ENCODE results near the gene FOXJ3.

Gene FOXJ3

GRCh38 chr1:42179900-42180329, 155.1 kb downstream of the FOXJ3 start:
- Mint-ChIP-seq H3K4me1 (no peaks in the 10 kb centered on the region), H3K27ac (no peak overlapping the region), H3K9me3 (no peaks in the 10 kb centered on the region), H3K36me3 (peaks cover 61% of the 10 kb centered on the region), H3K4me3 (no peak overlapping the region)
- no peak for ATAC-seq
- no peak for DNase-seq (ENCODE audit: low spot score in 2 of 2)

GRCh38 chr1:42179275-42179674, 155.8 kb downstream of the FOXJ3 start:
- Mint-ChIP-seq H3K4me3 (no peak overlapping the region), H3K9me3 (no peaks in the 10 kb centered on the region), H3K4me1 (no peaks in the 10 kb centered on the region), H3K27ac (no peak overlapping the region), H3K36me3 (peaks cover 55% of the 10 kb centered on the region)
- ATAC-seq (no peak), DNase-seq (ENCODE audit: low spot score in 2 of 2) (no peak)

GRCh38 chr1:42178249-42178648, 156.8 kb downstream of the FOXJ3 start:
- H3K36me3 Mint-ChIP-seq: peaks cover 51% of the 10 kb centered on the region
- no peak overlapping the region for H3K4me3 Mint-ChIP-seq
- DNase-seq (ENCODE audit: low spot score in 2 of 2): no peak

GRCh38 chr1:42177541-42177981, 157.5 kb downstream of the FOXJ3 start:
- Mint-ChIP-seq H3K36me3 (peaks cover 51% of the 10 kb centered on the region), H3K27ac (peak overlapping the region; percentile 79), H3K4me3 (no peak overlapping the region), H3K4me1 (no peaks in the 10 kb centered on the region), H3K9me3 (no peaks in the 10 kb centered on the region)
- DNase-seq (ENCODE audit: low spot score in 2 of 2): no peak
- ATAC-seq: no peak

More at GRCh38 chr1:42178249-42178648, 156.8 kb downstream of the FOXJ3 start:
- H3K27ac Mint-ChIP-seq: peak overlapping the region; percentile 79
- H3K9me3 Mint-ChIP-seq: no peaks in the 10 kb centered on the region
- no peaks in the 10 kb centered on the region for H3K4me1 Mint-ChIP-seq
- ATAC-seq: no peak

GRCh38 chr1:42176902-42177519, 158.0 kb downstream of the FOXJ3 start:
- Mint-ChIP-seq H3K27ac (peak overlapping the region; percentile 79), H3K9me3 (no peaks in the 10 kb centered on the region), H3K4me3 (no peak overlapping the region), H3K4me1 (no peaks in the 10 kb centered on the region), H3K36me3 (peaks cover 49% of the 10 kb centered on the region)
- DNase-seq (ENCODE audit: low spot score in 2 of 2) (no peak), ATAC-seq (peak; percentile 54)

DNA sequence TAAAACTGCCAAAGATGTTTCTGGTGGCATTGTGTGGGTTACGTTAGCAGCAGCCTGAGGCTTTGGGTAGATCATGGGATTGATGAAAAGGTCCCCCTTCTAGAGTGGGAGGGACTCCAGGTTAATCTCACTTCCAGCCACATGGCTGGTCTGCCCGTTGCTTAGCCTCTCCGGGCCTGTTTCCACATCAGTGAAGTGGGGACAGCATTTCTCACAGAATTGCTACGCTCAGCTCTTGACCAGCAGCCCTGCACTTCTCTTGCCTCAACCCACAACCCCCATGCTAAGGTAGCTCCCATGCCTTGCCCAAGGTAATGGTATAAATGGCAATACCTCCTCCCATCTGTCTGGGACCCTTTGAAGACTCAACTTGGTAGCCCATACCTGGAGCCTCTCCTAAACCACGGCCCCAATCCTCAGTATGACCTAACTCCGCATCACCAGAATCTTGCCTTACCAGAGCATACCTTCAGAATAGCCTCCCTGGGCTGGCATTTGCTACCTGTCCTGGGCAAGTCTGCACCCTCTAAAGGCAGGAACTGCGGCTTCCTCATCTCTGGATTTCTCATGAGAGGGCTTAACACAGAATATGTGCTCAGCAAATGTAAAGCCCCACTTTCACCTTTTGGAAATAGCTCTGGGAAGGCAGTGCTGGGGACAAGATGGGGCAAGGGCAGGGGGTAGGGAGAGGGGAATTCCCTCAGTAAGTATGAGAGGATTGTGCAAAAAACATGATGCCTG, 159.6 kb downstream of the FOXJ3 start:
- Mint-ChIP-seq H3K9me3 (no peaks in the 10 kb centered on the region), H3K36me3 (peaks cover 49% of the 10 kb centered on the region), H3K4me1 (peaks cover 7% of the 10 kb centered on the region), H3K27ac (no peak overlapping the region), H3K4me3 (no peak overlapping the region)
- ATAC-seq: no peak
- DNase-seq (ENCODE audit: low spot score in 2 of 2): peak in 1 of 2 donors; percentile 43

- DNase-seq (ENCODE audit: low spot score in 2 of 2) (peak in 1 of 2 donors; percentile 20), ATAC-seq (no peak)
- H3K36me3 Mint-ChIP-seq: peaks cover 37% of the 10 kb centered on the region
- no peak overlapping the region for H3K27ac Mint-ChIP-seq
- H3K4me3 Mint-ChIP-seq: no peak overlapping the region
- H3K4me1 Mint-ChIP-seq: peaks cover 7% of the 10 kb centered on the region
- no peaks in the 10 kb centered on the region for H3K9me3 Mint-ChIP-seq
Measured at GRCh38 chr1:42173961-42174735, 160.9 kb downstream of the FOXJ3 start.

GRCh38 chr1:42173155-42173933, 161.7 kb downstream of the FOXJ3 start:
- no peaks in the 10 kb centered on the region for H3K9me3 Mint-ChIP-seq
- H3K27ac Mint-ChIP-seq: no peak overlapping the region
- DNase-seq (ENCODE audit: low spot score in 2 of 2): peak; percentile 61 to 76
- H3K4me3 Mint-ChIP-seq: no peak overlapping the region
- peaks cover 29% of the 10 kb centered on the region for H3K36me3 Mint-ChIP-seq
- peak; percentile 68 for ATAC-seq
- peaks cover 7% of the 10 kb centered on the region for H3K4me1 Mint-ChIP-seq

DNA sequence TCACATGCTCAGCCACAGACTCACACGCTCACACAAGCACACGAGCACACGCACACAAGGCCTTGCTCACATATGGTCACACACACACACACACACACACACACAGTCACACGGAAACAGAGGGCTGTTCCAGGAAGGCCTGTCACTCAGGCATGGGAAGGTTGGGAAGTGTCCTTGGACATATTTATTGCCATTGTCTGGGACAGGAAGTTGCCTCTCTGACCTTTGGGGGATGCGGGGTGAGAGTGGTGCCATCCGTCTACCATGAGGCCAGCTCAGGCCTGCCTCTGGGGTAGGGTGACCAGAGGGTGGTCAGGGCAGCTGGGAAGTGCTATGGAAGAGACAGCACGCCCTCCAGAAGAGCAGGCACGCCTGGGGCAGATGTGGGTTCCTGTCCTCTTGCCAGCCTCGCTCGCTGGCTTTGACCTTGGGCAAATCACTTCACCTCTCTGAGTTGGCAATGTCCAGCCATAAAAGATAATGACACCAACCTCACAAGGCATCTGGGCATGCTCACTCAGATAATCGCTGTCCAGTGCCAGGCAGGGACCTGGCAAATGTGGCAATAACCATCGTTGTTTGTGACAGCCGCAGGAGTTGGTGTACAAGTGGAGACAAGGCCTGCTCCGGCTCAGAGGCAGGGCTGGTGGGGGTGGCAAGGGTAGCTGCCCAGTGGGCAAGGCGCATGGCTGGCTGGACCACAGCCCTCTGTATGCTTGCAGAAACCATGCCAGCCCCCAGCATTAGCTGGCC, 162.5 kb downstream of the FOXJ3 start:
- ATAC-seq (no peak), DNase-seq (ENCODE audit: low spot score in 2 of 2) (no peak)
- no peak overlapping the region for H3K27ac Mint-ChIP-seq
- peaks cover 21% of the 10 kb centered on the region for H3K36me3 Mint-ChIP-seq
- H3K9me3 Mint-ChIP-seq: no peaks in the 10 kb centered on the region
- peaks cover 7% of the 10 kb centered on the region for H3K4me1 Mint-ChIP-seq
- H3K4me3 Mint-ChIP-seq: no peak overlapping the region

GRCh38 chr1:42171679-42172266, 163.3 kb downstream of the FOXJ3 start:
- no peak overlapping the region for H3K27ac Mint-ChIP-seq
- H3K36me3 Mint-ChIP-seq: peaks cover 14% of the 10 kb centered on the region
- H3K4me3 Mint-ChIP-seq: no peak overlapping the region
- no peak for DNase-seq (ENCODE audit: low spot score in 2 of 2)
- no peak for ATAC-seq
- H3K4me1 Mint-ChIP-seq: peaks cover 7% of the 10 kb centered on the region
- no peaks in the 10 kb centered on the region for H3K9me3 Mint-ChIP-seq

- H3K27ac Mint-ChIP-seq: no peak overlapping the region
- H3K4me1 Mint-ChIP-seq: peaks cover 7% of the 10 kb centered on the region
- H3K9me3 Mint-ChIP-seq: no peaks in the 10 kb centered on the region
- H3K36me3 Mint-ChIP-seq: peaks cover 11% of the 10 kb centered on the region
- H3K4me3 Mint-ChIP-seq: no peak overlapping the region
- DNase-seq (ENCODE audit: low spot score in 2 of 2): no peak
- ATAC-seq: no peak
Measured at GRCh38 chr1:42170779-42171621, 164.0 kb downstream of the FOXJ3 start.

DNA sequence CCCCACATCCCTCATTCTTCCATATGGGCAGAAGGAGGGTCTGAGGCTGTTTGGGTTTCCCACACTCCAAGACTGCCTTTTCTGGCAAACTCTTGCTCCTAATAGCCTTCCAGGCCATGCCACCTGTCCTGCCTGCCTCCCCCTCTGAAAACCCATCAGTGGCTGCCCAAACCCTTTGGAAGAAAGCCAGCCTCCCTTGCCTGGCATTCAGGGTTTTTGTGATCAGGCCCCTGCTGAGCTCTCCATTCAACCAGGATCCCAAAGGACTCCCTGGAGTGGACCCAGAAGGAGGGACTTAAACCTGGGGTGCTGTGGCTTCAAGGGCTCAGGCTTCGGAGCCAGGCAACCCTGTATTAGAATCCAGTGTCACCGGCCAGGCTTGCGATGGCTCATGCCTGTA, 166.3 kb downstream of the FOXJ3 start:
- H3K27ac Mint-ChIP-seq: peak overlapping the region; percentile 68
- H3K36me3 Mint-ChIP-seq: peaks cover 6% of the 10 kb centered on the region
- peaks cover 7% of the 10 kb centered on the region for H3K4me1 Mint-ChIP-seq
- no peaks in the 10 kb centered on the region for H3K9me3 Mint-ChIP-seq
- DNase-seq (ENCODE audit: low spot score in 2 of 2): no peak
- ATAC-seq: no peak
- no peak overlapping the region for H3K4me3 Mint-ChIP-seq

DNA sequence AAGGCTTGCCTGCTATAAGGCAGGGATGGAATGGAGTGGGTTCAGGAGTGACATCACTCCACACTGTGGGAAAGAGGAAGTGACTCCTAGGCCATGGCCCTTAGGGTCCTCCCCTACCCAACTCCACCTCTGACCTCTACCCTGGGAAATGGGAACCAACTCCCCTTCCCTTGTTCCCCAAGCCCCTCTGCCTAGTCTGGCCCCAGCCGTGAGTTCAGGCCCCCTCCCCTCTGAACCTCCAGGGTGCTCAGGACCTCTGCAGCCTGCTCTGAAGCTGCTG, 166.7 kb downstream of the FOXJ3 start:
- DNase-seq (ENCODE audit: low spot score in 2 of 2) (no peak), ATAC-seq (no peak)
- Mint-ChIP-seq H3K9me3 (no peaks in the 10 kb centered on the region), H3K4me1 (peaks cover 7% of the 10 kb centered on the region), H3K36me3 (peaks cover 6% of the 10 kb centered on the region), H3K4me3 (no peak overlapping the region), H3K27ac (peak overlapping the region; percentile 68)
